HG02884 (cell line): ENCODE measurements around the gene CCDC88B.

Source experiments
- ATAC-seq: cut with Tn5 transposase; IDR thresholded peaks from one replicate; pipeline ENCODE4 v1.9.1; 2021; ENCODE audit warnings: mild to moderate bottlenecking, moderate library complexity; ENCODE audit not compliant: unreplicated experiment

CCDC88B gene

GRCh38 chr11:64406221-64406946, 66.4 kb downstream of the CCDC88B start:
- no peak for ATAC-seq
